CD4-positive, alpha-beta T cell treated with Interleukin-1 beta for 1 hour (primary cell): ENCODE results near the gene TMC2.

ENCODE experiments used
- DNase-seq, 2 donors: peaks; one replicate each; pipeline ENCODE4 v3.0.0-alpha.2; 2020 to 2022

The TMC2 gene

DNA sequence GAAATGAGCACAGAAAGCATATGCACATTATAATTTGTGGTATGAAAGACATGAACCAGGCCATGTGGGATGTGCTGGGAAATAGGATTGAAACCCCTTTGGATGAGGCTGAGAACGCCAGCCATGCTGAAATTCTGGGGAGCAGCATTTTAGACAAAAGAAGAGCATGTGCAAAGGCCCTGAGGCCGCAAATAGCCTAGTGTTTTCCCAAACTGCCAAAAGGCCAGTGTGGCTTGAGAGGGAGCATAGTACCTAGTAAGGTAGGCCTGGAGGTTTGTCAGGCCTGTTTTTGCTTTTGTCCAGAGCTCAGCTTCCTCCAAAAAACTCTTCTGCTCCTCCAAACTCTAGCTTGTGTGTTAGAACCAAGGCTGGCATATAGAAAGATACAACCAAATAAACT lies 58.7 kb downstream of the TMC2 start:
- no peak for DNase-seq

DNA sequence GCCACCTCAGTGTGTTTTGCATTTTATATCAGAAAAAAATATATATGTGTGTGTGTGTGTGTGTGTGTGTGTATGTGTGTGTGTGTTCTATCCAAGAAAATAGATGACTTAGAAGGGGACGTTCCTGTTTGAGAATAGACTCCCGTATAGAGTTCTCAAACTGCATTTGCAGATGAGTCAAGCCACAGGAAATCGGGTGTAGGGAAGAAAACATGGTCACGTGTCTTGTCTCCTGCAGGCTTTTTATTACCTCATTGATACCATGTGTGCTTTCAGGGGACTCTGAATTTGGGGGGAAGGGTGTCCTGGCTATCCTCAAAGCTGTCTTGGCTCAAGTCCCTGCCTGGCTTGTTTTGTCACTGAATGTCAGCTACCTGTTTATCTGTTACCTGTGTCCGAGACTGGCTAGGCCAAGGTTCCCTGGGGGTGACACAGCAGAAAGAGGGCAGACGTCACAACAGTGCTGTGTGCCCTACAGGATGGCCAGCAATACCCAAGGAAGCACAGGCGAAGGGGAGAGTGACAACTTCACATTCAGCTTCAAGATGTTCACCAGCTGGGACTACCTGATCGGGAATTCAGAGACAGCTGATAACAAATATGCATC lies 60.4 kb downstream of the TMC2 start:
- no peak for DNase-seq

DNA sequence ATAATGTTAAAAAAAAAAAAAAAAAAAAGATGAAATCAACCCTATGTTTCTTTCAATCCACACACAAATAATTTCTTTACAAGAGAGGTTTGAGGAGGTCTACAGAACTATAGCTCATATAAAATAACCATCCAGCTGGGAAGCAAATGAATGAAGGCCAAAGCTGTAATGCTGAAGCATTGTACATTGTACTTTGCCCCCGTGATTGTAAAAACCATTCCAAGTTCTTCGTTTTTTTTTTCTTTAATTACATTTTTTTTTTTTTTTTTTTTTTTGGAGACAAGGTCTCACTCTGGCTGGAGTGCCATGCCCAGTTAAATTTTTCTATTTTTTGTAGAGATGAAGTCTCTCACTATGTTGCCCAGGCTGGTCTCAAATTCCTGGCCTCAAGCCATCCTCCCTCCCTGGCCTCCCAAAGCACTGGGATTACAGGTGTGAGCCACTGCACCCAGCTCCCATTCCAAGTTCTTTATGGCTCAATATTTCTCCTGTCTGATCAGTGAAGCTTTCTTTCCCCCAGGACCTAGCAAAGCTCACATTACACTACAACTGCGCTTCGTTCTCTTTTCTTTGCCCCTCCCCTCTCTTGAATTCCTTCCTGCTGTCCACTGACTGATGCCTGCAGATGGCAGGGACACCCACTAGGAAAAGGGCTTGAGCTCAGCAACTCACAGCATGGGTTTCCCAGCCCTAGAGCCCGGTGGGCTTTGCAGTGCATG lies 63.1 kb downstream of the TMC2 start:
- no peak for DNase-seq

DNA sequence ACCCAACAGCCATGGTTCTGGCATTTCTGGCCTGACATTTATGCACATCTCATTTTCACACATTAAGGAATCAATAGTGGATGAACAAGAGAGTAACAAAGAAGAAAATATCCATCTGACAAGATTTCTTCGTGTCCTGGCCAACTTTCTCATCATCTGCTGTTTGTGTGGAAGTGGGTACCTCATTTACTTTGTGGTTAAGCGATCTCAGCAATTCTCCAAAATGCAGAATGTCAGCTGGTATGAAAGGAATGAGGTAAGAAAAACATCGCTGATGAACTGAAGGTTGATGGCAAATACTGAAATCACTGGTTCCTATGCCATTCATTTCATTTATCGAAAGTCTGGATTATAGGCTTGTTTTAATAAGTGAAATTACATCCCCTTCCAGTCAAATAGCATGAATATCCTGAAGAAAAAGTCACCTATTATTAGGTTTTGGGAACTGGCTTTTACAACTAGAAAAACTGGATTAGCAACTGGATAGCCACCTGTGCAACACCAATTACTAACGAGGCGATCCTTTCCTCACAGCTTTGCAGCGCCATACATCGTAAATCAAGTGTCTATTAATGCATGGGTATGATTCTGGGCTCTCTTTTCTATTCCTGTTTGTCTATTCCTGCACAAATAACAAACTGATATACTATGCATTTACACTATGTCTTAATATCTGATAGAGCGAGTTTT lies 65.8 kb downstream of the TMC2 start:
- DNase-seq: no peak

DNA sequence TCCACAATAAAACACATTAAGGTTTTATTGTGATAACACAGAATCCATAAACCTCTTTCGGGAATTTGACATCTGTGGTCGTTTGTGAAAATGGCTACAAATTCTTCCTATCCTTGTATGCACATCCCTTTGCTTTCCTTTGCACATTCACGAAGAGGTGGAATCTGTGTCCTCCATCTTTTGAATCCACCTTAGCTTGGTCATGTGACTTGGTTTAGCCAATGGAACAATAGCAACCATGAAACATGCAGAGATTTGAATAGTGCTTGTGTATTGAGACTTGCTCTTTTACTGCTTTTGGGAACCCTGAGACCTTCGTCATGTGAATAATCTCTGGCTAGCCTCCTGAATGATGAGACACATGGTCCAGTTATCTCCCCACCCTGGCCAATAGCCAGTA lies 66.4 kb downstream of the TMC2 start:
- no peak for DNase-seq

DNA sequence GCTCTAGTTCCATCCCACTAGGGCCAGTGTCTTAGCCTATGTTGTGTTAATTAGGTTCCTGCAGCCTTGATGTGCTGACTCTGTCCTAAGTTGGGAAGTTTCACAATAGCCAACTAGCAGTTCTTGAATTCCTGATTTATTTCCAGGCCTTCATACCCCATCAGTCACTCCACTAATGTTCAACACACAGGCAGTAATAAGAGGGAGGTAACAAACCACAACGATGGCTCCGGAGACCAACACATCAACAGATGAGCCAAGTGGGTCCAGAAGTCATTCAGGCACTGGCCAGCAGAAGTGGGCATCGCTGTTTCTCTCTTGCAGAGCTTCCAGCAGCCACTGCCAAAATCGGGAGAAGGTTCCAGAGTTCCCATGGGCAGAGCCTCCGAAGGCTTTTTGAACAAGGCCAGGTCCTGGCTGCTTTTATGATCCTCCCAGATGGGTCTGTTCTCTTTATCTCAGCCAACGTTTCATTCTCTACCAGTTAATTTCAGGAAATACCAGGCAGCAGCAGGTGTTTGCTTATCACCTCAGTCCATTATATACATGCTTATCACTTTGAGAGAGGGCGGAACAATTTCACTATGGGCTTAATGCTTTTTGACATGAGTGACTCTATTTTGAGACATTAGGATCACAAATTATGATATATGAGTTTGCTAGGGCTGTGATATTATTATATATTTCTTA lies 67.6 kb downstream of the TMC2 start:
- no peak for DNase-seq

DNA sequence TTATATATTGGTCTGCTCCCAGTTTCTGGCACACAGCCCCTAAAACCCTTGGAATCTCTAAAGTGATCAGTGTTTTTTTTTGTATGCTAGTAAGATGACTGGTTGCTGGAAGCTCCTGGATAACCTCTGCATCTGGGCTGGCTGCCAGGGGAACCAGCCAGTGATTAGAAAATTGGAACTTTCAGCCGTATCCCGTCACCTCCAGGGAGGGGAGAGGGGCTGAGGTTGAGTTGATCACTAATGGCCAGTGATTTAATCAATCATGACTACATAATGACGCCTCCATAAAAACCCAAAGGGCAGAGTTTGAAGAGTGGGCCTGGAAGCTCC lies 68.1 kb downstream of the TMC2 start:
- DNase-seq: no peak

DNA sequence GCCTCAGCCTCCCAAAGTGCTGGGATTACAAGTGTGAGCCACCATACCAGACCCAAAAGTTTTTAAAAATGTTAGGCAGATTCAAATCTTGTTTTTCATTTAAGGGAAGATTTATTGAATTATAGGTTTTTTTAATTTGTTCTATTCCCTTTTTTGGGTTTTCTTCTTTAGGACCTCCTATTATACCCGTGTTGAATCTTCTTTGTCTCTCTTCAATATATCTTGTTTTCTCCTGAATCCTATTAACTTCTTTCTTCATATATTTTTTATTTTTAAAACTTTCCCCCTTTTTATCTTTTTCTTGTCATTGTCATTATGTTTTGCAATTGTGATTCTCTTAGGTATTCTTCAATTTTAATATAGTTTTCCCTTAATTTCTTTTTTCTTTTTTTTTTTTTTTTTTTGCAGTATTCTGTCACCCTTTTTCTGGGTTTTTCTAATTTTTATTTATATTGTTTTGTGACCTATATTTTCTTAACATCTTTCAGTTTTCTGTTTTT lies 70.2 kb downstream of the TMC2 start:
- no peak for DNase-seq

DNA sequence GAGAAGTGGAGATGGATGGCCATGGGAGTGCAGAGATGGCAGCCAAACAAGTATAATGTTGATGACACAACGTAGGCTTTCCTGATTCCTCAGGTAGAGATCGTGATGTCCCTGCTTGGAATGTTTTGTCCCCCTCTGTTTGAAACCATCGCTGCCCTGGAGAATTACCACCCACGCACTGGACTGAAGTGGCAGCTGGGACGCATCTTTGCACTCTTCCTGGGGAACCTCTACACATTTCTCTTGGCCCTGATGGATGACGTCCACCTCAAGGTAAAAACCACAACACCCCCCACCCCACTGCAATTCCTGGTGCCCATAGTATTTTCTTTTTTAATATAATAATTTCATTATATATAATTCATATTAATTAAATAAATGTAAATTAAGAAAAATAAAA lies 74.0 kb downstream of the TMC2 start:
- no peak for DNase-seq

DNA sequence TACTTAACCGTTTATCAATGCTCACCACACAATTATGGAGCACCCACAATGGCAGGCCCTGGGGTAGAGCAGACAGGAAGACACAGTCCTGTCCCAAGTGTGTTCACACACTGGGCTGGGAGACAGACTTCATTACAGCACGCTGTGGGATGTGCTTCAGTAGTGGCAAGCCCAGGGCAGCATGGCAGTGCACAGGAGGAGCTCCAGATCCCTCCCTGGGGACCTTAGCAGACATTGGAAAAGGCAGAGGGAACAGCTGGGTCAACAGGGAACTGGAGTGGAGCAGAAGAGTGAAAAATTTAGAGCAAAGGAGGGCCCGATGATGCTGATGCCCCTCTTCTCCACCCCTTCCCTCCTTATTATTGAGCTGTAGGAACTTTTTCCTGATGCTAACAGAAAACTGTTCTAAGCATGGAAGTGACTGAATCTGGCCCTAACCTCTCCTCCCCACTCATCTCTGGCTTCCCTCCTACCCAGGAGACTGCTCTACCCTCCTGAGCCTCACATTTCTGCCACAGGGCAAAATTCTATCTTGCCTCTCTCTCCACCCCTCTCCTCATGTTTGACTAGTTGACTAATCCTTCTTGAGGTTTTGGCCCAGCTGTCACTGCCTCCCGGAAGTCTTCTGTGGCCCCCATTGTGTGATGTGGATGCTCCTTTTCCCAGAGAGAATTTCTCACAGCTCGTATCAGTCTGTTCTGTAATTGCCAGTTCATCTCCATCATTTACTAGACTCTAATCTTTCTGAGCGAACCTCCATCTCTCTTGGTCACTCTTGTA lies 74.8 kb downstream of the TMC2 start:
- no peak for DNase-seq

DNA sequence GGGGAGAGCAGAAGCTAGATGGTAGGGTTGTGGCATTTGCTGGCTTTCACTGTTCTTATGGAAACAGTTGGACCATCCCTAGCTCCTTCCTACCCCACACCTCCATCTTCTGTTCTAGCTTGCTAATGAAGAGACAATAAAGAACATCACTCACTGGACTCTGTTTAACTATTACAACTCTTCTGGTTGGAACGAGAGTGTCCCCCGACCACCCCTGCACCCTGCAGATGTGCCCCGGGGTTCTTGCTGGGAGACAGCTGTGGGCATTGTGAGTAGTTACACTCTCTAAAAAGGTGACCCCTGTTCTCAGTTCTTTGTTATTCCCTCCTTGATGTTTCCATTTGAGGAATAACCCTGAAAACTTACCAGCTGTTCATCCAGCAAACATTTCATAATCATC lies 75.7 kb downstream of the TMC2 start:
- no peak for DNase-seq

DNA sequence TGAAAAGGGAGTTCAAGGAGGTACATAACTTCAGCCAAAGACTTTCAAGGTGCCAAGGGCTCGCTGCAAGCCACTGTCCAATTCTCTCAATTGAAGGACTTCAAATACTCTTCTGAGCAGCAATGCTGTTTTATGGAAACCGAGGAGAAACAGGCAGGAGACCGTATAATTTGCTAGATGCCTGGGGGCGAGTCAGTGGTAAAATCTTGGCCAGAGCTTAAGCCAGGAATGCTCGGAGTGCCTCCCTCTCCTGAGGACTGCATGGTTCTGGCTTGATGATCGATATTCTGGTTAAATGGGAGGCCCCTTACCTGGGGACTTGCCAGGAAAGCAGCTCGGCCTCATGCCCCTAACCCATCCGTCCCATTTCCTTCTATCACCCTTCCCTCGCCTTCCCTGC lies 80.3 kb downstream of the TMC2 start:
- no peak for DNase-seq

DNA sequence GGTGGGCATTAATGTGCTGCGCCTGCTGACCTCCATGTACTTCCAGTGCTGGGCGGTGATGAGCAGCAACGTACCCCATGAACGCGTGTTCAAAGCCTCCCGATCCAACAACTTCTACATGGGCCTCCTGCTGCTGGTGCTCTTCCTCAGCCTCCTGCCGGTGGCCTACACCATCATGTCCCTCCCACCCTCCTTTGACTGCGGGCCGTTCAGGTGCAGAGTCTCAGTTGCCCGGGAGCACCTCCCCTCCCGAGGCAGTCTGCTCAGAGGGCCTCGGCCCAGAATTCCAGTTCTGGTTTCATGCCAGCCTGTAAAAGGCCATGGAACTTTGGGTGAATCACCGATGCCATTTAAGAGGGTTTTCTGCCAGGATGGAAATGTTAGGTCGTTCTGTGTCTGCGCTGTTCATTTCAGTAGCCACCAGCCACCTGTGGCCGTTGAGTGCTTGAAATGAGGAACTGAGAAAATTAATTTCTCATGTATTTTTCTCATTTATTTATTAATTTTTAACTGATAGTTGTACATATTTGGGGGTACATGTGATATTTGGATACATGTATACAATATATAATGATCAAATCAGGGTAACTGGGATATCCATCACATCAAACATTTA lies 80.8 kb downstream of the TMC2 start:
- no peak for DNase-seq

DNA sequence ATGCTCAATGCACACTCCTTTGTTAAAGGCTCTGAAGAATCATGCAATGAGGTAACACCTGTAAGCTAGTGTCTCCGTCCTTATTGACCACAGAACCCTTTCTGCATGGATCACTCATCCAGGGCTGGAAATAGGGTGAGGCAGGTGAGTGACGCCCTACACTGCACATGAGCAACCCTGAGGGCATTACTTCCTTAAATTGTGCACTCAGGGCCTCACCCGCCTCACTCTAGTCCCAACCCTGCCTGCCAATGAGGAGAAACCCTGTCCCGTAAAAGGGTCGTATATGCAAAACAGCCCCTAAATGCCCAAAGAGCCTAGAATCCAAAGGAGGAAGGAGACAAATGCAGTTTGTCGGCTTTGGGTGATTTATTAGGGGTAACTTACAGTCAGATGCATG lies 82.4 kb downstream of the TMC2 start:
- no peak for DNase-seq

DNA sequence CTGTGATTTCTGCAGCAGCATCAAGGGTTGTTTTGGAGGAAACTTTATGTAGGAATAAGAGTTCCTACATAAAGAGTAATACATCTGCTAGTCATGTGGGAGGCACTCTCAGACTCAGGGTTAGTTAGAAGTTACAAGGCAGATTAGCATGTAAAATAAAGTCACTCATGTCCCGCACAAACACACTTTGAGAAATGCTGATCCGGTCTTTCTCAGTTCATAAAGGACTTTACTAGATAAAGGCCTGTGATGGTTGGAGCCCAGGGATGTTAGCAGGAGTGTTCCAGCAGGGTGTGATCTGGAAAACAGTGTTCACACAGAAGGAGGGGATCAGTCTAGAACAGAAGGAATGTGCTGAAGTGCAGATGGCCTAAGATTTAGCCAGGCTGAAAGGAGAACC lies 83.0 kb downstream of the TMC2 start:
- no peak for DNase-seq

DNA sequence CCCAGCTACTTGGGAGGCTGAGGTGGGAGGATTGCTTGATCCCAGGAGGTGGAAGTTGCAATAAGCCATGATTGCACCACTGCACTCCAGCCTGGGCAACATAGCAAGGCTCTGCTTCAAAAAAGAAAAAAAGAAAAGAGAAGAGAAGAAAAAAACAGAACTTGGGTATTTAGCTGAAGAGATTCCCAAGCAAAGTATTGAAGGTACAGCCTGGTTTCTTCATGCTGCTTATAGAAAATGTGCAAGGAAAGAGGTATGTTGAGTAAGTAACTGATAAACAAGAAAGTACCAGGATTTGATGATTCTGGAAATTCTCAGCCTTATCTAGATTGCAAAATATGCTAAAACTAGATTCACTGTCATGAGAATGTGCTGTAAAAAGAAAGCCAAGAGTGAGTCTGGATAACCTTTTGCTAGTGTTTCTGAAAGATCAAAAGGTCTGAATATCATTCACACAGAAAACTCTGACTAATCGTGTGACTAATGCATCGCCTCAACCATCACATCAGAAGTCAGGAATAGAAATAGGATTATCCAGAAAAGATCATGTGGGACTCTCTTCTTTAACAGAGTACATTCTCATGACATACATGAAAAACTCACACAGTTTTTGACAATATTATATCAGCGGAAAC lies 83.7 kb downstream of the TMC2 start:
- DNase-seq: no peak

DNA sequence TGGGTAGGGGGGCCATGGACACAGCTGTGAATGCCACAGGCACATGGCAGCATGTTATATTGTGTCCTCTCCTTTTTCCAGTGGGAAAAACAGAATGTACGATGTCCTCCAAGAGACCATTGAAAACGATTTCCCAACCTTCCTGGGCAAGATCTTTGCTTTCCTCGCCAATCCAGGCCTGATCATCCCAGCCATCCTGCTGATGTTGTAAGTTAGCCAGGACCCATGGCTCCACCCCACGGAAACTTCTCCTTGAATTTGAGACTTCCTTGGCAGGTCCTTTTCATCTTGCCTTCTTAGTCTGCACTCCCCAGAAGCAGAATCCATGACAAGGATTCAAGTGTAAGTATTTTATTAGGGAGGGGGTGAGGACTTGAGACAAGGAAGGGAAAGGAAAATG lies 87.8 kb downstream of the TMC2 start:
- no peak for DNase-seq

DNA sequence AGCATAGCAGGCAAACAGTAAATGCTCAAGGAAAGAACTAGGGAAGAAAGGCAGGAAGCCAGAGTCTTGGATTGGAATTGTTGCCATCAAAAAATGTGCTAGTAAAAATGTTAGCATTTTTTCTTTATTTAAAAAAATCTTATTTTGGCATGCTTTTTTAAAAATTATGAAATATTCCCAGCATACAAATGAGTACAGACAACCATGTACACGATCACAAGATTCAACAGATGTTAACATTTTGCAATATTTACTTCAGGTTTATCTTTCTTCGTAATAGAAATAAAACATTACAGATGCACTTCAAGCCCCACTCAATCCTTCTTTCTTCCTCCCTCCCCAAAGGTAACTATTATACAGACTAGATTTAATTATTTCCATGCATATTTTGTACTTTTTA lies 88.7 kb downstream of the TMC2 start:
- no peak for DNase-seq

DNA sequence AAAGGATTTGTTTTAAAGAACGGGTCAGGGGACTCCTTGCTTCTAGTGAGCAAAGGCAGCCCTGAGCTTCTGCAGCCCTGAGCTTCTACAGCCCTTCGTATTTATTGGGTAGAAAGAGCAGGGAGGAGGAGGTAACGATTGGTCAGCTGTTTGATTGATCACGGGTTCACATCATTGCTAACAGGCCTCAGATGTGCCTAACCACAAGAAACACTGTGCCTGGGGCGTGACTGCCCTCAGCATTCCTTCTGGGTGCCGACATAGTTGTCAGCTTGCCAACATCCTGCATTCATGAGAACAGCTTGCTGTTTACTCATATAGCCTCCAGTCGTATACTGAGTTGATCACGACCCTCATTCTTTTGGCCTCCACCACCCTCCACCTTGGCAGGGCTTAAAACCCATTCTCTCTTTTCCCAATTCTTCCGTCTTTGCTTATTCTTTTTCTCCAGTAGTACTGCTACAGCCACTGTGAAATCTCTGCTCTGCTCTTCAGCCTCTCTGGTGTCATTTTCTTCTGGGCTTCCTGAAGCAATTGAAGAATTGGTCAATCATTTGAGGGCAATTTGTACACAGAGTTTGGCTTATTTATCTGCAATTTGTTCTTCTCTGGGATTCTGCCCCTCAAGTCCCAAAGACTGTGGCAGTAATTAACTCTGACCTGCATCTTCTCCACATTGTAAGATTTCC lies 90.6 kb downstream of the TMC2 start:
- DNase-seq: no peak

DNA sequence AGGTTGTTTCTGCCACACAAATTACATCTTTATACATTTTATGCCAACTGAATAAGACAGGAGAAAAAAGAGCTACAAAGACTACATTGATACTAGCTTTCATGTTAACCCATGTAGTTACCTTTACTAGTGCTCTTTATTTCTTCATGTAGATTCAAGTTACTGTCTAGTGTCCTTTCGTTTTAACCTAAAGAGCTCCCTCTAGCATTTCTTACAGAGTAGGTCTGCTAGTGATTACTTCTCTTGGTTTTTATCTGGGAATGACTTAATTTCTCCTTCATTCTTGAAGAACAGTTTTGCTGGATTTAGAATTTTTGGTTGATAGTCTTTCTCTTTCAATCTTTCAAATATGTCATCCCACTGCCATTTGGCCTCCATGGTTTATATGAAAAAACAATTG lies 94.9 kb downstream of the TMC2 start:
- DNase-seq: no peak

DNA sequence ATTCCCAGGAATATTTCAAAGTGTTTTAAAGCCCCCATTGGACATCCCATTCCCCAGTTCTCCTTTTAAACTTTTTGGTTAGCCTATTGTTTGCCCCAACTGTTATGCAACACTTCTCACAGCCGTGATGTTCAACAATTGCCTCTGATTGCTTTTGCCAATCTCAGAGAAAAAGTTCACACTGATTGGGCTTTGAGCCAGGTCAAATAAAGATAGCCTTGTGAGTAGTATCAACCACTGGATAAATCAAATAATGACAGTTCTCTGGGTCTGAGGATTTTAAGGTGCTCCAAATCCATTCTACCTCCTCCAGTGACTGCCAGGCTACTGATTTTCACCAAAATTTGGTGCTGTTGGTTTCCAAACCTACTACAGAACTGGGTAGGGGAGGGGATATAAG lies 97.0 kb downstream of the TMC2 start:
- no peak for DNase-seq
